CD8-positive, alpha-beta memory T cell (primary cell): Measurements from ENCODE around the gene ASF1B. TPM values are rescaled to one million over a fixed set of nuclear protein-coding genes. Genes with fewer than 3 reads are reported as not detected.

Experiments used
- CTCF ChIA-PET: fragments of 350-600 bp; sonication (Branson Sonifier 250); formaldehyde crosslinking; loops from one replicate; lab custom pipeline; 2021; ENCODE audit warnings: antibody characterized with exemption; lab: Charles Lee
- POLR2A ChIA-PET: fragments of 350-600 bp; sonication (Branson Sonifier 250); formaldehyde crosslinking; loops from one replicate; lab custom pipeline; 2021; ENCODE audit warnings: antibody characterized with exemption; lab: Charles Lee
- DNase-seq, 5 donors: peaks; one replicate each; pipeline versions ENCODE4 v3.0.0 to v3.0.0-alpha.2; 2020 to 2022; ENCODE audit warnings: mixed read lengths in 1 of 5
- H3K27ac ChIP-seq: one replicate; pipeline ENCODE4 v1.7.0; 2013; ENCODE audit warnings: low read depth, mild to moderate bottlenecking, low read length, moderate library complexity
- H3K27me3 ChIP-seq: 2 replicates; pipeline ENCODE4 v1.7.0; 2013; ENCODE audit warnings: low read length, mild to moderate bottlenecking; ENCODE audit not compliant: insufficient read depth, poor library complexity, severe bottlenecking
- H3K36me3 ChIP-seq: 2 replicates; pipeline ENCODE4 v1.7.0; 2013; ENCODE audit warnings: mild to moderate bottlenecking, low read length, moderate library complexity; ENCODE audit not compliant: insufficient read depth
- H3K4me1 ChIP-seq: 2 replicates; pipeline ENCODE4 v1.7.0; 2013; ENCODE audit warnings: mild to moderate bottlenecking, low read length, moderate library complexity; ENCODE audit not compliant: insufficient read depth
- H3K4me3 ChIP-seq: 2 replicates; pipeline ENCODE4 v1.7.0; 2013; ENCODE audit warnings: mild to moderate bottlenecking, low read length
- H3K9me3 ChIP-seq: 2 replicates; pipeline ENCODE4 v1.7.0; 2013; ENCODE audit warnings: mild to moderate bottlenecking, low read length
- H3K27ac Mint-ChIP-seq, 8 donors: one replicate each; pipeline ENCODE4 v1.8.0; 2020 to 2021; ENCODE audit warnings: mixed read lengths in 8 of 8, mild to moderate bottlenecking in 6 of 8, inconsistent platforms in 3 of 8, moderate library complexity in 3 of 8
- H3K27me3 Mint-ChIP-seq, 2 donors: one replicate each; pipeline ENCODE4 v1.8.0; 2020 to 2021; ENCODE audit warnings: mixed read lengths in 2 of 2, mild to moderate bottlenecking in 1 of 2, moderate library complexity in 1 of 2
- H3K36me3 Mint-ChIP-seq, 3 donors: one replicate each; pipeline ENCODE4 v1.8.0; 2020 to 2021; ENCODE audit warnings: mixed read lengths in 3 of 3, inconsistent platforms in 1 of 3, mild to moderate bottlenecking in 1 of 3
- H3K4me1 Mint-ChIP-seq, 3 donors: one replicate each; pipeline ENCODE4 v1.8.0; 2020 to 2021; ENCODE audit warnings: mixed read lengths in 3 of 3, inconsistent platforms in 1 of 3, mild to moderate bottlenecking in 1 of 3
- H3K4me3 Mint-ChIP-seq, 7 donors: one replicate each; pipeline ENCODE4 v1.8.0; 2020 to 2021; ENCODE audit warnings: mixed read lengths in 7 of 7, mild to moderate bottlenecking in 6 of 7, moderate library complexity in 4 of 7, inconsistent platforms in 2 of 7
- H3K9me3 Mint-ChIP-seq, 5 donors: one replicate each; pipeline ENCODE4 v1.8.0; 2020 to 2022; ENCODE audit warnings: mixed read lengths in 5 of 5, mild to moderate bottlenecking in 3 of 5, moderate library complexity in 2 of 5, inconsistent platforms in 1 of 5
- polyA plus RNA-seq: library from polyadenylated mRNA; unstranded; fragments of 300-500 nt; fragmentation: Illumina TruSeq; gene quantifications from one replicate; pipeline ENCODE4 v1.2.3, GENCODE V29; 2021
- total RNA-seq, 2 experiments: library from RNA; stranded (reverse); gene quantifications; one replicate each; pipeline ENCODE4 v1.2.3, GENCODE V29; 2021

The ASF1B gene
- total and polyA plus RNA-seq, 3 experiments from 2014 or later = 4.5 to 76.2 (median 75.0) TPM

- Histone ChIP-seq H3K9me3 (no peaks in the 10 kb centered on the region), H3K36me3 (no peaks in the 10 kb centered on the region), H3K27ac (peak overlapping the region; percentile 33), H3K4me1 (peaks cover 34% of the 10 kb centered on the region), H3K4me3 (peak overlapping the region; percentile 60), H3K27me3 (no peaks in the 10 kb centered on the region)
- H3K4me3 Mint-ChIP-seq = peak overlapping the region; percentile 84 to 98 (median 93)
- H3K36me3 Mint-ChIP-seq = peaks cover 0 to 6% (median 0%) of the 10 kb centered on the region in 3 donors
- peaks cover 0 to 4% of the 10 kb centered on the region in 2 donors for H3K27me3 Mint-ChIP-seq
- H3K9me3 Mint-ChIP-seq = no peaks in the 10 kb centered on the region
- H3K4me1 Mint-ChIP-seq = peaks cover 35 to 57% (median 35%) of the 10 kb centered on the region in 3 donors
- peak overlapping the region in 7 of 8 donors; percentile 63 to 98 (median 92) for H3K27ac Mint-ChIP-seq
- CTCF ChIA-PET = interaction anchor here (1.0 to 5.0 kb wide), 5 partner anchors 11 to 44 kb away, joined by 3 to 28 read pairs (median 5); partner anchors contain the start of genes ASF1B and MISP3
- peak in 2 of 5 donors; percentile 17 to 58 for DNase-seq
- POLR2A ChIA-PET = interaction anchor here (0.5 to 1.2 kb wide), 5 partner anchors 20 to 64 kb away, joined by 3 to 12 read pairs (median 6); partner anchors contain the start of genes ASF1B and MISP3
Observed at GRCh38 chr19:14116918-14117578, 19.3 kb downstream of the ASF1B start.

- H3K36me3 ChIP-seq = no peaks in the 10 kb centered on the region
- H3K27me3 Mint-ChIP-seq = peaks cover 0 to 4% of the 10 kb centered on the region in 2 donors
- no peaks in the 10 kb centered on the region for H3K9me3 Mint-ChIP-seq
- peaks cover 38% of the 10 kb centered on the region for H3K4me1 ChIP-seq
- peak overlapping the region; percentile 33 for H3K27ac ChIP-seq
- no peaks in the 10 kb centered on the region for H3K27me3 ChIP-seq
- POLR2A ChIA-PET = interaction anchor here (1.0 kb wide), 2 partner anchors 21 to 44 kb away, joined by 3 read pairs; partner anchors contain the start of gene MISP3
- peak in 1 of 5 donors; percentile 9 for DNase-seq
- peak overlapping the region; percentile 63 to 98 (median 91) for H3K27ac Mint-ChIP-seq
- CTCF ChIA-PET = interaction anchor here (1.6 to 5.0 kb wide), 4 partner anchors 20 to 44 kb away, joined by 3 to 28 read pairs (median 13); partner anchors contain the start of genes ASF1B and MISP3
- peaks cover 35 to 62% (median 36%) of the 10 kb centered on the region in 3 donors for H3K4me1 Mint-ChIP-seq
- no peaks in the 10 kb centered on the region for H3K9me3 ChIP-seq
- H3K36me3 Mint-ChIP-seq = peaks cover 0 to 6% (median 0%) of the 10 kb centered on the region in 3 donors
- peak overlapping the region; percentile 84 to 95 (median 92) for H3K4me3 Mint-ChIP-seq
- peak overlapping the region; percentile 60 for H3K4me3 ChIP-seq
Observed at GRCh38 chr19:14116525-14116917, 19.9 kb downstream of the ASF1B start.

GRCh38 chr19:14115756-14116155, 20.6 kb downstream of the ASF1B start:
- peaks cover 0 to 4% of the 10 kb centered on the region in 2 donors for H3K27me3 Mint-ChIP-seq
- no peak for DNase-seq
- ChIA-PET POLR2A (interaction anchor here (1.0 kb wide), 2 partner anchors 20 to 43 kb away, joined by 3 read pairs; partner anchors contain the start of gene MISP3), CTCF (interaction anchor here (0.8 to 5.0 kb wide), 10 partner anchors 11 to 266 kb away, joined by 3 to 28 read pairs (median 4); partner anchors contain the start of genes ADGRE5, ASF1B and MISP3)
- Histone ChIP-seq H3K9me3 (no peaks in the 10 kb centered on the region), H3K36me3 (no peaks in the 10 kb centered on the region), H3K27ac (no peak overlapping the region), H3K27me3 (no peaks in the 10 kb centered on the region), H3K4me3 (peak overlapping the region; percentile 60), H3K4me1 (peaks cover 39% of the 10 kb centered on the region)
- H3K4me3 Mint-ChIP-seq = peak overlapping the region; percentile 84 to 95 (median 92)
- H3K36me3 Mint-ChIP-seq = peaks cover 0 to 6% (median 0%) of the 10 kb centered on the region in 3 donors
- H3K27ac Mint-ChIP-seq = peak overlapping the region in 4 of 8 donors; percentile 17 to 86 (median 62)
- H3K9me3 Mint-ChIP-seq = no peaks in the 10 kb centered on the region
- peaks cover 35 to 63% (median 37%) of the 10 kb centered on the region in 3 donors for H3K4me1 Mint-ChIP-seq

GRCh38 chr19:14114854-14115253, 21.5 kb downstream of the ASF1B start:
- ChIA-PET CTCF (interaction anchor here (0.8 to 5.0 kb wide), 11 partner anchors 12 to 267 kb away, joined by 3 to 28 read pairs (median 4); partner anchors contain the start of genes ADGRE5, ASF1B and MISP3), POLR2A (no interaction called here)
- Mint-ChIP-seq H3K36me3 (peaks cover 0 to 7% (median 0%) of the 10 kb centered on the region in 3 donors), H3K27me3 (peaks cover 0 to 4% of the 10 kb centered on the region in 2 donors), H3K27ac (peak overlapping the region in 4 of 8 donors; percentile 23 to 86 (median 58)), H3K4me3 (peak overlapping the region in 4 of 7 donors; percentile 16 to 92 (median 64)), H3K9me3 (no peaks in the 10 kb centered on the region), H3K4me1 (peaks cover 35 to 67% (median 37%) of the 10 kb centered on the region in 3 donors)
- H3K36me3 ChIP-seq = no peaks in the 10 kb centered on the region
- no peaks in the 10 kb centered on the region for H3K9me3 ChIP-seq
- DNase-seq = peak; percentile 23 to 61 (median 30)
- no peaks in the 10 kb centered on the region for H3K27me3 ChIP-seq
- H3K4me1 ChIP-seq = peaks cover 39% of the 10 kb centered on the region
- H3K4me3 ChIP-seq = no peak overlapping the region
- H3K27ac ChIP-seq = no peak overlapping the region

- Mint-ChIP-seq H3K36me3 (peaks cover 0 to 7% (median 0%) of the 10 kb centered on the region in 3 donors), H3K27ac (peak overlapping the region in 3 of 8 donors; percentile 46 to 89 (median 86)), H3K4me1 (peaks cover 35 to 67% (median 37%) of the 10 kb centered on the region in 3 donors), H3K27me3 (peaks cover 0 to 4% of the 10 kb centered on the region in 2 donors), H3K4me3 (peak overlapping the region in 1 of 7 donors; percentile 92), H3K9me3 (no peaks in the 10 kb centered on the region)
- Histone ChIP-seq H3K36me3 (no peaks in the 10 kb centered on the region), H3K27ac (no peak overlapping the region), H3K9me3 (no peaks in the 10 kb centered on the region), H3K4me1 (peaks cover 39% of the 10 kb centered on the region), H3K27me3 (no peaks in the 10 kb centered on the region), H3K4me3 (no peak overlapping the region)
- POLR2A ChIA-PET = no interaction called here
- DNase-seq = no peak
- CTCF ChIA-PET = interaction anchor here (0.9 to 5.0 kb wide), 7 partner anchors 22 to 251 kb away, joined by 3 to 28 read pairs (median 5); partner anchors contain the start of genes ASF1B and MISP3
Observed at GRCh38 chr19:14114439-14114838, 21.9 kb downstream of the ASF1B start.

GRCh38 chr19:14113762-14114414, 22.5 kb downstream of the ASF1B start:
- ChIA-PET CTCF (interaction anchor here (0.9 to 5.0 kb wide), 6 partner anchors 22 to 53 kb away, joined by 3 to 28 read pairs (median 6); partner anchors contain the start of genes ASF1B and MISP3), POLR2A (interaction anchor here (1.0 kb wide), 1 partner anchor 23 kb away, joined by 3 read pairs; the partner anchor contains the start of gene ASF1B)
- peak overlapping the region in 2 of 8 donors; percentile 41 to 89 for H3K27ac Mint-ChIP-seq
- peaks cover 0 to 4% of the 10 kb centered on the region in 2 donors for H3K27me3 Mint-ChIP-seq
- Histone ChIP-seq H3K27me3 (no peaks in the 10 kb centered on the region), H3K9me3 (no peaks in the 10 kb centered on the region), H3K36me3 (no peaks in the 10 kb centered on the region), H3K27ac (no peak overlapping the region), H3K4me3 (no peak overlapping the region), H3K4me1 (peaks cover 36% of the 10 kb centered on the region)
- H3K9me3 Mint-ChIP-seq = no peaks in the 10 kb centered on the region
- peak overlapping the region in 2 of 7 donors; percentile 13 to 92 for H3K4me3 Mint-ChIP-seq
- peak; percentile 23 to 62 (median 37) for DNase-seq
- H3K36me3 Mint-ChIP-seq = peaks cover 0 to 7% (median 0%) of the 10 kb centered on the region in 3 donors
- peaks cover 30 to 63% (median 32%) of the 10 kb centered on the region in 3 donors for H3K4me1 Mint-ChIP-seq

- Mint-ChIP-seq H3K27me3 (peaks cover 0 to 4% of the 10 kb centered on the region in 2 donors), H3K36me3 (peaks cover 0 to 8% (median 0%) of the 10 kb centered on the region in 3 donors), H3K27ac (peak overlapping the region in 2 of 8 donors; percentile 12 to 47), H3K4me1 (peaks cover 25 to 57% (median 27%) of the 10 kb centered on the region in 3 donors), H3K4me3 (no peak overlapping the region), H3K9me3 (no peaks in the 10 kb centered on the region)
- Histone ChIP-seq H3K9me3 (no peaks in the 10 kb centered on the region), H3K36me3 (no peaks in the 10 kb centered on the region), H3K4me3 (no peak overlapping the region), H3K27me3 (no peaks in the 10 kb centered on the region), H3K27ac (no peak overlapping the region), H3K4me1 (peaks cover 29% of the 10 kb centered on the region)
- ChIA-PET POLR2A (interaction anchor here (1.0 kb wide), 1 partner anchor 24 kb away, joined by 3 read pairs; the partner anchor contains the start of gene ASF1B), CTCF (interaction anchor here (5.0 kb wide), 1 partner anchor 40 kb away, joined by 28 read pairs; the partner anchor contains the start of gene MISP3)
- no peak for DNase-seq
Observed at GRCh38 chr19:14112809-14113385, 23.5 kb downstream of the ASF1B start.
